Esophagus muscularis mucosa (tissue), 4 donors: ENCODE data around the gene PFN3.

ENCODE experiments used
- EP300 ChIP-seq: sonication (generic); formaldehyde crosslinking; IDR thresholded peaks from one replicate; pipeline ENCODE4 v1.6.1; 2017; ENCODE audit warnings: antibody characterized with exemption
- POLR2A ChIP-seq: fragments of 450-650 bp; IDR thresholded peaks from one replicate; pipeline ENCODE4 v1.6.1; 2017; ENCODE audit warnings: antibody characterized with exemption, moderate library complexity, mild to moderate bottlenecking, low read depth
- TF ChIP-seq, protein P1 (sequence below), 3 experiments: fragments of 200-600 bp in 2 of 3; fragments of 450-650 bp in 1 of 3; sonication (generic) in 2 of 3; IDR thresholded peaks; one replicate each; pipeline ENCODE4 v1.5.1; 2017 to 2019; ENCODE audit warnings: antibody characterized with exemption in 3 of 3, mild to moderate bottlenecking in 2 of 3, moderate library complexity in 1 of 3

DNA sequence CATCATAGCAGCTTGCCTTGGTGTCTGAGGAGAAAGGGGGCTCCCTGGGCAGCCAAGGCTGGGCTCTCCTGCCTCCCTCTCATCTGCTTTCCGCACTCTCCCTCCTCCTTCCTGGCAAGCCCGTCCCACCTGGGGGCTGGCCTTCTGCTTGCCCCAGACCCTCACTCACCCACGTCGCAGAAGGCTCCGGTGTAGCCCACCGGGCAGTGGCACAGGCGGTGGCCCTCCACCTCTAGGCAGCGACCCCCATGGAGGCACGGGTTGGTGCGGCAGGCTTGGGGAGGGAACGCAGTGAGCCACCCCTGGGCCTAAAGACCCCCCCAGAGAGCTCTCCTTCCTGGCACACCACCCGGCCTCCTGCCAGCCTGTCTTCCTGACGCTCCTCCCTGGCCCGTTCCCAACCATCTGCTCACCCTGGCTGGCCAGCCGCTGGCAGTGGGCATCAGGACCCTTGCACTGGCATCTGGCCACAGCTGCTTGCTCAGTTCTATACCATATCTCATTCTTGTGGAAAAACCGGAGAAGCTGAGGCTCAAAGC is 4.2 kb upstream of the PFN3 start:
- TF ChIP-seq, protein P1, sequence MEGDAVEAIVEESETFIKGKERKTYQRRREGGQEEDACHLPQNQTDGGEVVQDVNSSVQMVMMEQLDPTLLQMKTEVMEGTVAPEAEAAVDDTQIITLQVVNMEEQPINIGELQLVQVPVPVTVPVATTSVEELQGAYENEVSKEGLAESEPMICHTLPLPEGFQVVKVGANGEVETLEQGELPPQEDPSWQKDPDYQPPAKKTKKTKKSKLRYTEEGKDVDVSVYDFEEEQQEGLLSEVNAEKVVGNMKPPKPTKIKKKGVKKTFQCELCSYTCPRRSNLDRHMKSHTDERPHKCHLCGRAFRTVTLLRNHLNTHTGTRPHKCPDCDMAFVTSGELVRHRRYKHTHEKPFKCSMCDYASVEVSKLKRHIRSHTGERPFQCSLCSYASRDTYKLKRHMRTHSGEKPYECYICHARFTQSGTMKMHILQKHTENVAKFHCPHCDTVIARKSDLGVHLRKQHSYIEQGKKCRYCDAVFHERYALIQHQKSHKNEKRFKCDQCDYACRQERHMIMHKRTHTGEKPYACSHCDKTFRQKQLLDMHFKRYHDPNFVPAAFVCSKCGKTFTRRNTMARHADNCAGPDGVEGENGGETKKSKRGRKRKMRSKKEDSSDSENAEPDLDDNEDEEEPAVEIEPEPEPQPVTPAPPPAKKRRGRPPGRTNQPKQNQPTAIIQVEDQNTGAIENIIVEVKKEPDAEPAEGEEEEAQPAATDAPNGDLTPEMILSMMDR (IDR thresholded peaks at IDR 0.05): no peak
- TF ChIP-seq POLR2A (no peak), EP300 (no peak)
